GM18861 (cell line): ENCODE measurements around the gene DENND2C.

Experiments
- ATAC-seq: cut with Tn5 transposase; IDR thresholded peaks from one replicate; pipeline ENCODE4 v1.9.1; 2021; ENCODE audit not compliant: unreplicated experiment

DENND2C gene

GRCh38 chr1:114552106-114552639 lies 117.7 kb downstream of the DENND2C start:
- no peak for ATAC-seq

GRCh38 chr1:114551400-114551799 lies 118.4 kb downstream of the DENND2C start:
- ATAC-seq: no peak

GRCh38 chr1:114550336-114550735 lies 119.5 kb downstream of the DENND2C start:
- ATAC-seq: no peak

- no peak for ATAC-seq
Measured at GRCh38 chr1:114549137-114549536, 120.7 kb downstream of the DENND2C start.

GRCh38 chr1:114547076-114547475 lies 122.8 kb downstream of the DENND2C start:
- ATAC-seq: no peak

- ATAC-seq: no peak
Measured at GRCh38 chr1:114545796-114546195, 124.1 kb downstream of the DENND2C start.

- no peak for ATAC-seq
Measured at GRCh38 chr1:114545315-114545714, 124.5 kb downstream of the DENND2C start.

GRCh38 chr1:114540821-114541220 lies 129.0 kb downstream of the DENND2C start:
- no peak for ATAC-seq

- ATAC-seq: no peak
Measured at GRCh38 chr1:114540272-114540671, 129.6 kb downstream of the DENND2C start.

- ATAC-seq: no peak
Measured at GRCh38 chr1:114536043-114536442, 133.8 kb downstream of the DENND2C start.

- no peak for ATAC-seq
Measured at GRCh38 chr1:114535401-114535800, 134.4 kb downstream of the DENND2C start.
